HG03045 (cell line): ENCODE measurements around the gene ATP1B1.
"Not testable (repeated sequence)": the region's sequence is repeated elsewhere in the genome, so short reads cannot be mapped to it uniquely, and the experiment has no call there.

Source experiments
- ATAC-seq: cut with Tn5 transposase; IDR thresholded peaks from one replicate; pipeline ENCODE4 v1.9.1; 2021; ENCODE audit warnings: mild to moderate bottlenecking, moderate library complexity; ENCODE audit not compliant: unreplicated experiment

The ATP1B1 gene

GRCh38 chr1:169138866-169139670 is 32.6 kb downstream of the ATP1B1 start:
- ATAC-seq: peak; percentile 85

- no peak for ATAC-seq
Measured at GRCh38 chr1:169141356-169141755, 34.9 kb downstream of the ATP1B1 start.

DNA sequence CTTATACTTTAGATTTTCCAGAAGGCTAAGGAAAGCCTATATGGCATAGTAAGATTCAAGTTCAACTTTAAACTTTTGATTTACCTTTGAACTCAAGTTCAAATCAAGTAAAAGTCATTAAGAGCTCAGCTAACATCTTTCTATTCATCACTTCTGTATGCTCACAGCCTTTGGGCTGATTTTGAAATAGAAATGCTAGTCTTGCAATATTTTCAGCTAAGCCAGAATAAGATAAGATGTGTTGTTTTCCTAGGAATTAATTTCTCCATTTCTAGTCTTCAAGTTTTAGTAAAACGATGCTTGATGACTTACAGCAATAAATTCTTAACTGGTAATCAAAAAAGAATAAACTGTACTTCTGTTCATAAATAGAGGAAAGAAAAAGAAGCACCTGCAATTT is 35.6 kb downstream of the ATP1B1 start:
- no peak for ATAC-seq

DNA sequence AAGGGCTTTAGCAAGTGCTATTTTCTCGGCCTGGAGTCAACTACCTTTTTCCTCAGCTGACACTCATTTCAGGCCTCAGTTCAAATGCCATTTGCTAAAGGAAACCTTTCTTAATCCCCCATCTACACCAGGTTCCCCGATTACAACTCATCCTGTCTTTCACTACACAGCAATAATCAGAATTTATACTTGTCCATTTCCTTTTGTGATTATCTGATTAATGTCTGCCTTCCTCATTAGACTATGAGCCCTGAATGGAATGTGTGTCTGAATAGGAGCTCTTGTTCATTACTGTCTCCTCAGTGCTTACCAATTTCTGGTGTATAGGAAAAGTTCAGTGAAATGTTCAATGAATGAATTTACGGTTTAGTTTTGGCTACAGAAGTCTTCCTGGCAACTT is 36.9 kb downstream of the ATP1B1 start:
- ATAC-seq: no peak

DNA sequence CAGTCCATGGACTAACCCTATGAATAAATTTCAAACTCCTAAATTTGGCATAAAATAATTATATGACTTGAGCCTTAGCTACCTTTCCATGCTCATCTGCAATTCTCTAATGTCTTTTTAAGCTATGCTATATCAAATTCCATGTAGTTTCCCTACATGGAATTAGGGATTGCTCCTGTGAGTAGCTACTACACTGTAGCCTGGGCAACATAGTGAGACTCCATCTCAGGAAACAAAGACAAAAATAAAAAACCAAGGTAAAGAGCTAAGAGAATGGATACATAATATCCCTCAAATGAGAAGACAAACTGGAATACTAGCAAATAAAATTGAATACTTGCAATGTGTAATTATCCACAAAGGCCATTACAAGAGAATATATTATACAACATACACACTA is 37.5 kb downstream of the ATP1B1 start:
- no peak for ATAC-seq

DNA sequence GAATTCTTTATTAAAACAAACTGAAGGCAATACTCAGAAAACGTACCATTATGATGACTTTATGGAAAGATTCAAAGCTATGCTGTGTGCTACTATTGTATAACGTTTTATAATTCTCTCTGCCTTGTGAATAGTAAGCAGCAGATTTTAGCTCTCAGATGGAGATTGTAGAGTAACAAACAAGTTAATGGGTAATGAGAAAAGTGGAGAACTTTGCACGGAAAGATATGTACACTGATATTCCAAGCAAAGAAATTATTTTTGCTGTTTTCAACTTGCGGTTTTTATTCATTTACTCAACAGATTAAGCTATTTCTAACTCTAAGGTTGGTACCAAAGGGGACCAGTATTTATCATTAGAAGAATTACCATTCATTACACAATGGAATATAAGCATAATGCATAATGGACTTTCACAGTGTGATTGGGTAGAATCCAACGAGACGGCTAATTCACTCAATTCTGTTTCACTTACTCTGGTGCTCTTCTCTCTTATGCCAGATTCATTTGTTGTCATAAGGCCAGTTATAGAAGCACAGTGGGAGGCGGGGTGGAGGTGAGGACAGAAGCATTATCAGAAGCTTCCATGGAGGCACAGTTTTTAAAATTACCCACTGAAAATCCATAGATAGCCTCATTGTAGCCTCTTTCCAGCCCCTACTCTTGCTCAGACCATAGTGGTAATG is 38.6 kb downstream of the ATP1B1 start:
- no peak for ATAC-seq

DNA sequence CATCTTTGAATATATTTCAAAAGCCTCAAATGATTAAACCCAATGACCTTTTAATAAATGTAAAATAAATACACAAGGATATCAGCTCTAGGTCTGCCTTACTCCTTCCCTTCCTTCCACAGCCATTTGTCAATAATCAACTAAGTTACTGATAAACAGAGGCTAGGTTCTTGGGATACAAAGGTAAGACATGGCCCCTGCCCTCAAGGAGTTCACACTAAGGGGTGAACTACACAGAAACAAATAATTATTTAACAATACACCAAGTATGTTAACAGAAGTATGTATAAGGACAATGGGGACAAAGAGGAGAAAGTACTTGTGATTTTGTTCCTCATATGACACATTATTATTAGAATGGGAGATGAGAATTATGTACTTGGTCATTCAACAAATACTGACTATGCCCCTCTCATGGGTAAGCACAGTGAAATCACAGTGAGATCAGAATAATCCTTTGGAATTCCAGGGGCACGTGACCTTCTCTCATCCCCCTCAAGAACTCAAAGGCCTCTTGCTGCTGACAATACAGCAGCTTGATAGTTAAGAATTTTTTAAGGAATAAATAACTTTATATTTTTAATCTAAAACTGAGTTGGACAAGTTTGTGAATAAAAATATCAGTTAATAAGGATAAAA is 40.2 kb downstream of the ATP1B1 start:
- no peak for ATAC-seq

DNA sequence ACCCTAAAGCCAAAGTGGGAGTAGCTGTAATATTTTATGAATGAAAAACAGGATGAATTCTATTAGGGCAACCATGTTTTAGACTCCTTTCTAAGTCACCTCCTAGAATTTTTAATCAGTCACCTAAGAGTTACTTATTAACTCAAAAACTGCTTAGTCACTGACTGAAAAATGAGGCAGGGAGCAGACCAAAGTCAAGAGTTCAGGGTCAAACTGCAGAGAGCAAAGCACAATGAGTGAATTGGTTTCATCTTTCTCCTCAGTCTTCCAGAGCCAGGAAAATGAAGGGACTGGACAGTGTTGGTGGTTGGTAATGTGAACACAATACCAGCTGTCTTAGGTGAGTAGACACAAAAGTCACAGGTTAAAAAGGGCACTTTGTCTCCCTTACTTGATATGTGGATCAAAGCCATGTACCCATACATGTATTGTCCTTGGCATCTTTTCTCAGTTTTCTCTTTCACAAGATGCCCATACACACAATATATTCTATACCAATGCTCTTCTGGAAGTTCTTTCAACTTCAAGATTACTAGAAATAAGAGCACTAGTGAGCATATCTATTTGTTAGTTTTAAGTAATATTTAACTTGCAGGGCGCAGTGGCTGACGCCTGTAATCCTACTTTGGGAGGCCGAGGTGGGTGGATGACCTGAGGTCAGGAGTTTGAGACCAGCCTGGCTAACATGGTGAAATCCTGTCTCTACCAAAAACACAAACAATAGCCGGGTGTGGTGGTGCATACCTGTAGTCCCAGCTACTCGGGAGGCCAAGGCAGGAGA is 42.2 kb downstream of the ATP1B1 start:
- no peak for ATAC-seq

DNA sequence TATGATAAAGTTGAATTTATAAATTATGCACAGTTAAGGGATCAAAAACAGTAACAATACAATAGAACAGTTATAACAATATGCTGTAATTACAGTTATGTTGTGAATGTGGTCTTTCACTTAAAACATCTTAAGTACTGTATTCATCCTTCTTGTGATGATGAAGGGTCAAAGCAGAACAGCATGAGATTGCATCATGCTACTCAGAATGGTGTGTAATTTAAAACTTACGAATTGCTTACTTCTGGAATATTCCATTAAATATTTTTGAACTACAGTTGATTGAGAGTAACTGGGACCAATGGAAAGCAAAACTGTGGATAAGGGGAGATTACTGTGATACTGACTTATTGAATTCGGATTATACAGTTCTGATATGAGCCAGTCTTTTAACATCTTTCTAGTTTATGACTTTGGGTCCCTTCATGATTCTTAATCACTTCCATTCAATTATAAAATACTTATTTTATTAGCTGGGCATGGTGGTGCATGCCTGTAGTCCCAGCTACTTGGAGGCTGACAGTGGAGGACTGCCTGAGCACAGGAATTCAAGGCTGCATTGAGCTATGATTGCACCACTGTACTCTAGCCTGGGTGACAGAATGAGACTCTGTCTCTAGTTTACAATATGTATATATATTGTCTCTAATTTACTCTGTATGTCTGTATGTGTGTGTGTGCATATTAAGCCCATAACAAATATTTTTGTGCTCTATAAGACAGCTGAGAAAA is 43.2 kb downstream of the ATP1B1 start:
- no peak for ATAC-seq

GRCh38 chr1:169150641-169151337 is 44.3 kb downstream of the ATP1B1 start:
- no peak for ATAC-seq

DNA sequence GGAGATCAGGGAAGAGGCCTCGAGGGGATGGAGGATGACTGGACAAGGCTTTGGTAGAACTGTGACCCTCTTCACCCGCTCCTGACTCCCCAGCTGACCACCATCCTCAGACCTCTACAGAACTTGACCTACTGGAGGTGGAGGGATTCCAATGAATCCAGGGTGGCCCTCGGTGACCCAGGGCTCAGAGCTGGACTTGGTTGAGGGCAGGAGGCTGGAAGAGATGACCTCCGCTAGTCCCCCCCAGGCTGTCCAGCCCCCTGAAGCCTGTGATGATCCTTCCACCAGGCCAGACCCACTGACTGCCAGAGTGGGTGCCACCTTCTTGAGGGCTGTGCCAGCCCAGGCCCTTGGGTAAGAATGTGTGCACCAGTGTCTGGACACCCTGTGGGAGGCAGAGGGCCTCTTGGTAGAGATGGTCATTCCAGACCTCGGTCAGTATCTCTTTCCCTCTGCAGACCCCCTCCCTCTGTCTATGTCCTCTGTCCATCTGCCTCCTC is 44.9 kb downstream of the ATP1B1 start:
- no peak for ATAC-seq

DNA sequence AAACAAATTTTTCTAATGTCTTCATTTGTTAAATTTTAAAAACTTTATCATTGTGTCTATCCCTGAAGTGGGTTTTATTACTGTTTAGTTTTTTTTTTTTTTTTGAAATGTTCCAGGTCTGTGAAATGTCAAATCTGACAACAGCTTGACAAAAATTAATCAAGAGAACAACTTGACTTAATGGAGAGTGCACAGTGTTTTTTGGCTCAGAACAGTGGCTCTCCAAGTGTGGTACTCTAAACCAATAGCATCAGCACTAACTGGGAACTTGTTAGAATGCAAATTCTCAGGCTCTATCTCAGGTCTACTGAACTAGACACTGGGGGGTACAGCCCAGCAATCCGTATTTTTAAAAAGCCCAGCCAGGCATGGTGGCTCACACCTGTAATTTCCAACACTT is 49.2 kb downstream of the ATP1B1 start:
- no peak for ATAC-seq

DNA sequence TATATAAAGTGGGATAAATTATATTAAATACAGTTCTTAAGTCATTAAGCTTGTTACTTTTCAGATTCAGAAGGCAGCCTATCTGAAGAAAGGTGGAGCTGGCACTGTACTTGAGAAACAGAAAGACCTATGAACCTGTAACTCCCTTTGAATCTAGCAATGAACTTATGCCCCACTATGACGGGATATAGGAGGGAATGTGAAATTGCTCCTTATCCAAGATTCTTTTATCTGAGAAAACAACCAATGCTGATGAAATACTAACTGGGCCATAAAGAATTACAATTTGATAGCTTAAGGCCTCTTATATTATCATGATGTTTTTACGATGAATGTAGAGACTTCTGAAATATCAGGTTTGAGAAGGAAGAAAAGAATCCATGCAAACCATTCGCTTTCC is 50.1 kb downstream of the ATP1B1 start:
- no peak for ATAC-seq

GRCh38 chr1:169160845-169161495 is 54.5 kb downstream of the ATP1B1 start:
- no peak for ATAC-seq

GRCh38 chr1:169161496-169162194 is 55.2 kb downstream of the ATP1B1 start:
- peak; percentile 66 for ATAC-seq

GRCh38 chr1:169163059-169163458 is 56.6 kb downstream of the ATP1B1 start:
- ATAC-seq: no peak

DNA sequence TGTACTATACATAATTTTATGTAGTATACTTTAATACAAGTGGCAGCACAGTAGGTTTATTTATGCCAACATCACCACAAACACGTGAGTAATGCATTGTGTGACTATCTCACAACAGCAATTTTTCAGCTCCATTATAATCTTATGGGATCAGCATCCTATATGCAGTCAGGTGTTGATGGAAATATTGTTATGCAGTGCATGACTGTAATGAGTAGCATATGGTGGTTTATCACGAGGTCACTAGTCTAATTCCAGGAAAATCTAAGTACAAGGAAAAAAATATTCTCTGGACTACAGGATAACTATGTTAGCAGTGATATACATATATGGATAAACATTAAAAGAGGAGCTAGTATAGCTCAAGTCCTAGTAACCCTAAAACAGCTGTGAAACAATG is 69.0 kb downstream of the ATP1B1 start:
- no peak for ATAC-seq

GRCh38 chr1:169179431-169179830 is 72.9 kb downstream of the ATP1B1 start:
- not testable (repeated sequence) for ATAC-seq

GRCh38 chr1:169180174-169180573 is 73.7 kb downstream of the ATP1B1 start:
- ATAC-seq: no peak
